Right lobe of liver (tissue), 6 donors: ENCODE measurements around the gene MYZAP. TPM values are rescaled to one million over a fixed set of nuclear protein-coding genes. Genes with fewer than 3 reads are reported as not detected.

Experiments
- ATAC-seq, 4 donors: fragments of 200-7000 bp; cut with Tn5 transposase; one replicate each; pipeline ENCODE4 v1.9.1; 2020; ENCODE audit warnings: mild to moderate bottlenecking in 4 of 4, moderate library complexity in 4 of 4
- DNase-seq, 3 donors: peaks; one replicate each; pipeline ENCODE4 v3.0.0-alpha.2; 2020
- H3K27ac ChIP-seq, 3 donors: fragments of 200-600 bp; one replicate each; pipeline ENCODE4 v1.8.0; 2022
- H3K27me3 ChIP-seq, 2 donors: fragments of 200-600 bp; one replicate each; pipeline ENCODE4 v1.8.0; 2022
- H3K36me3 ChIP-seq, 4 donors: fragments of 200-600 bp; sonication (generic) in 1 of 4; one replicate each; pipeline versions ENCODE4 v1.5.1 to v1.8.0; 2017 to 2022; ENCODE audit warnings: control low read depth in 1 of 4
- H3K4me1 ChIP-seq, 4 donors: fragments of 200-600 bp; sonication (generic) in 1 of 4; one replicate each; pipeline versions ENCODE4 v1.5.1 to v1.8.0; 2017 to 2022; ENCODE audit warnings: control low read depth in 1 of 4
- H3K4me3 ChIP-seq, 3 donors: fragments of 200-600 bp; one replicate each; pipeline ENCODE4 v1.8.0; 2022
- H3K9me3 ChIP-seq, 4 donors: fragments of 200-600 bp; sonication (generic) in 1 of 4; one replicate each; pipeline versions ENCODE4 v1.5.1 to v1.8.0; 2017 to 2022; ENCODE audit warnings: control low read depth in 1 of 4
- CTCF ChIP-seq, 4 donors: fragments of 200-600 bp in 3 of 4; fragments of 450-650 bp in 1 of 4; IDR thresholded peaks; one replicate each; pipeline versions ENCODE4 v1.5.1 to v1.8.0; 2016 to 2022; ENCODE audit warnings: antibody characterized with exemption in 4 of 4, mild to moderate bottlenecking in 2 of 4
- POLR2A ChIP-seq: fragments of 450-650 bp; IDR thresholded peaks from one replicate; pipeline ENCODE4 v1.6.1; 2017; ENCODE audit warnings: antibody characterized with exemption, mild to moderate bottlenecking
- WGBS: methylation state at CpG from one replicate; pipeline ENCODE4 v1.1.6; 2018; ENCODE audit warnings: low coverage, low lambda C conversion rate; ENCODE audit not compliant: insufficient coverage; ENCODE audit errors: missing lambda C conversion rate; 5-methylcytosine and 5-hydroxymethylcytosine counted together
- intact Hi-C, 2 donors: fragments of 100-400 bp; cut with DNase I; formaldehyde crosslinking; loops; one replicate each; pipeline versions ENCODE4 v1.11.2 to v1.14.1; 2022
- total RNA-seq, 6 experiments: library from RNA; depleted of rRNA in 2 of 6; stranded (reverse); fragments of >200 nt in 2 of 6; fragmentation: NEBNext Ultra II Directional in 3 of 6; extraction: Animal tissue kit (Norgen Biotek cat#: 25700) in 3 of 6; gene quantifications; one replicate each; pipeline versions ENCODE4 v1.1.0 to v1.2.4, GENCODE V29; 2016 to 2023
- donor health status: DM: no; HTN: yes; CAD: no.
- donor health status: DM: no; HTN: no; CAD: no.
- donor health status: DM: no; HTN: no; CAD: no.
- donor health status: DM: no; HTN: yes; CAD: no.
- donor health status: DM: no; HTN: yes; CAD: no.

Gene MYZAP
- total RNA-seq, 6 experiments from 2014 or later = 0.24 to 0.65 (median 0.61) TPM; not detected in 2

GRCh38 chr15:57606816-57607215, 15.1 kb downstream of the MYZAP start:
- H3K36me3 ChIP-seq = no peaks in the 10 kb centered on the region
- H3K27ac ChIP-seq = no peak overlapping the region
- TF ChIP-seq POLR2A (no peak), CTCF (IDR thresholded peaks at IDR 0.05) (no peak)
- intact Hi-C loops = no loop called here
- no peaks in the 10 kb centered on the region for H3K9me3 ChIP-seq
- H3K4me1 ChIP-seq = no peaks in the 10 kb centered on the region
- ATAC-seq = no peak
- no peak for DNase-seq
- WGBS = 100% methylated on average over 1 of the region's 1 CpG
- no peak overlapping the region for H3K4me3 ChIP-seq
- no peaks in the 10 kb centered on the region for H3K27me3 ChIP-seq

- peak; percentile 27 to 61 (median 40) for ATAC-seq
- Histone ChIP-seq H3K36me3 (no peaks in the 10 kb centered on the region), H3K27me3 (no peaks in the 10 kb centered on the region), H3K4me3 (no peak overlapping the region), H3K9me3 (no peaks in the 10 kb centered on the region), H3K4me1 (no peaks in the 10 kb centered on the region), H3K27ac (no peak overlapping the region)
- TF ChIP-seq POLR2A = no peak
- no peak for TF ChIP-seq CTCF (IDR thresholded peaks at IDR 0.05)
- DNase-seq = no peak
- intact Hi-C loops = no loop called here
- WGBS = no CpG with 5 or more reads among the region's 3 CpGs
These were observed 15.9 kb downstream of the MYZAP start for GRCh38 chr15:57607570-57608000.

GRCh38 chr15:57609805-57610529, 18.3 kb downstream of the MYZAP start:
- TF ChIP-seq CTCF (IDR thresholded peaks at IDR 0.05) (no peak), POLR2A (no peak)
- Histone ChIP-seq H3K9me3 (no peaks in the 10 kb centered on the region), H3K27me3 (no peaks in the 10 kb centered on the region), H3K4me1 (no peaks in the 10 kb centered on the region), H3K36me3 (no peaks in the 10 kb centered on the region), H3K27ac (no peak overlapping the region), H3K4me3 (no peak overlapping the region)
- DNase-seq (no peak), ATAC-seq (no peak)
- WGBS = 78% methylated on average over 9 of the region's 10 CpGs
- intact Hi-C loops = no loop called here

GRCh38 chr15:57611123-57611522, 19.4 kb downstream of the MYZAP start:
- no peak overlapping the region for H3K27ac ChIP-seq
- H3K36me3 ChIP-seq = no peaks in the 10 kb centered on the region
- WGBS = 82% methylated on average over 4 of the region's 7 CpGs
- H3K9me3 ChIP-seq = no peaks in the 10 kb centered on the region
- H3K4me1 ChIP-seq = no peaks in the 10 kb centered on the region
- intact Hi-C loops = no loop called here
- no peaks in the 10 kb centered on the region for H3K27me3 ChIP-seq
- ATAC-seq (no peak), DNase-seq (no peak)
- no peak overlapping the region for H3K4me3 ChIP-seq
- TF ChIP-seq CTCF (IDR thresholded peaks at IDR 0.05) = no peak
- TF ChIP-seq POLR2A = no peak
